ENCODE data around the gene OR6M1. TPM values are rescaled to one million over a fixed set of nuclear protein-coding genes. Genes with fewer than 3 reads are reported as not detected.

Gene OR6M1
- total RNA-seq, 2 experiments from 2014 or later = not detected

DNA sequence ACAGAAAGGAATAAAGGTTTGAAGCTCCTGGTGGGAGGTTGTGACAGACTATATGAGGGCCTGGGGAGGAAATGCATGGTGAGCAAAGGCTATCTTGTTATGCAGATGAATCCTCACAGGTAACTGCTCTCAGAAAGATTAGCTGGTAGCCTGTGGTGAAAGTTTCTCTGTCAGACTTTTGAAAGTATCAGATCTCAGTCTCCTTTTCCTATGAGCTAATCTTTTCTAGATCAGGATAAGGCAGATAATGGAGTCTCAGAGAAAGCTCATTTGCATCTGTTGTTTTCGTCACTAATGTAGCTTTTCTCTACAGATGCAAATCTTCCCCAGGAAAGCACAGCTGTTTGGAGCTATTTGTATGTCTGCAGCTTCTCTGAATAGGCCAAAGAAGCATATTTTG lies 30.9 kb downstream of the OR6M1 start:
- TF ChIP-seq, protein P1, sequence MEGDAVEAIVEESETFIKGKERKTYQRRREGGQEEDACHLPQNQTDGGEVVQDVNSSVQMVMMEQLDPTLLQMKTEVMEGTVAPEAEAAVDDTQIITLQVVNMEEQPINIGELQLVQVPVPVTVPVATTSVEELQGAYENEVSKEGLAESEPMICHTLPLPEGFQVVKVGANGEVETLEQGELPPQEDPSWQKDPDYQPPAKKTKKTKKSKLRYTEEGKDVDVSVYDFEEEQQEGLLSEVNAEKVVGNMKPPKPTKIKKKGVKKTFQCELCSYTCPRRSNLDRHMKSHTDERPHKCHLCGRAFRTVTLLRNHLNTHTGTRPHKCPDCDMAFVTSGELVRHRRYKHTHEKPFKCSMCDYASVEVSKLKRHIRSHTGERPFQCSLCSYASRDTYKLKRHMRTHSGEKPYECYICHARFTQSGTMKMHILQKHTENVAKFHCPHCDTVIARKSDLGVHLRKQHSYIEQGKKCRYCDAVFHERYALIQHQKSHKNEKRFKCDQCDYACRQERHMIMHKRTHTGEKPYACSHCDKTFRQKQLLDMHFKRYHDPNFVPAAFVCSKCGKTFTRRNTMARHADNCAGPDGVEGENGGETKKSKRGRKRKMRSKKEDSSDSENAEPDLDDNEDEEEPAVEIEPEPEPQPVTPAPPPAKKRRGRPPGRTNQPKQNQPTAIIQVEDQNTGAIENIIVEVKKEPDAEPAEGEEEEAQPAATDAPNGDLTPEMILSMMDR (conservative IDR thresholded peaks at IDR 0.05; ENCODE audit: low read length) = no peak
- TF ChIP-seq EZH2phosphoT487 (IDR thresholded peaks at IDR 0.05; ENCODE audit: borderline replicate concordance, low read depth, low read length) = no peak
- ChIA-PET POLR2A (interaction anchor here (0.5 to 0.8 kb wide), 3 partner anchors 10 to 1124 kb away, joined by 3 to 4 read pairs (median 3); no protein-coding TSS in a partner anchor), CTCF (ENCODE audit: unreplicated experiment) (no interaction called here)
- BruUV-seq (replicated peaks) = no TSS peak
- intact Hi-C loops (cut with micrococcal nuclease; ENCODE audit: unreplicated experiment) = no loop called here
- no peaks in the 10 kb centered on the region for H4K20me1 ChIP-seq (ENCODE audit: insufficient read depth, low read length)
- no peaks in the 10 kb centered on the region for H3K9me3 ChIP-seq (ENCODE audit: low read length)
- no peaks in the 10 kb centered on the region for H3K4me1 ChIP-seq (ENCODE audit: insufficient read depth, low read length, poor library complexity, severe bottlenecking)
- H3K36me3 ChIP-seq (ENCODE audit: insufficient read depth, low read length) = no peaks in the 10 kb centered on the region
- H3K4me3 ChIP-seq (ENCODE audit: low read depth, low read length, poor library complexity, severe bottlenecking) = no peak overlapping the region
- H3K4me2 ChIP-seq (ENCODE audit: low read length) = no peak overlapping the region
- H2AFZ ChIP-seq (ENCODE audit: low read length) = no peak overlapping the region
- 0 out of 2 replicates have a peak, but pooled peaks cover 3% of the 10 kb centered on the region for H3K9me2 ChIP-seq (ENCODE audit: insufficient read depth, low read length)
- no peaks in the 10 kb centered on the region for H3K79me2 ChIP-seq (ENCODE audit: insufficient read depth, low read depth, low read length)
- no peak for DNase-seq (ENCODE audit: low spot score)
- no peak overlapping the region for H3K27ac ChIP-seq (ENCODE audit: low read depth, low read length, poor library complexity, severe bottlenecking)

DNA sequence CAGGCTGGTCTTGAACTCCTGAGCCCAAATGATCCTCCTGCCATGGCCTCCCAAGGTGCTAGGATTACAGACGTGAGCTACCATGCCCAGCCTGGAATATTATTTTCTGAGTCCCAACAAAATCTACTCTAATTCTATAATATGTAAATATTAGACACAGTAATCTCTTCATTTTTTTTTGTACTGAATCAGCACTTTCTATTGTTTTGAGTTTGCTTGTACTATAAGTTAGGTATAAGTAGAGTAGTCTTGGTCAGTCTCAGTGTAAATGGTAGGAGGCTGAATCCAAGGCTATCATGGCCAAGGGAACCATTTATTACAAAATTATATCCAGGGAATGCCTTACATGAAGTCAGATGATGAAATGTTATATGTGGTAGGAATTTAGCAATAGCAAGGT lies 32.2 kb downstream of the OR6M1 start:
- intact Hi-C loops (cut with micrococcal nuclease; ENCODE audit: unreplicated experiment) = no loop called here
- no peak overlapping the region for H3K4me2 ChIP-seq (ENCODE audit: low read length)
- POLR2A ChIA-PET = no interaction called here
- H2AFZ ChIP-seq (ENCODE audit: low read length) = no peak overlapping the region
- H3K4me1 ChIP-seq (ENCODE audit: insufficient read depth, low read length, poor library complexity, severe bottlenecking) = no peaks in the 10 kb centered on the region
- no peaks in the 10 kb centered on the region for H3K36me3 ChIP-seq (ENCODE audit: insufficient read depth, low read length)
- no peak for TF ChIP-seq EZH2phosphoT487 (IDR thresholded peaks at IDR 0.05; ENCODE audit: borderline replicate concordance, low read depth, low read length)
- TF ChIP-seq, protein P1 (conservative IDR thresholded peaks at IDR 0.05; ENCODE audit: low read length) = no peak
- H3K4me3 ChIP-seq (ENCODE audit: low read depth, low read length, poor library complexity, severe bottlenecking) = no peak overlapping the region
- no peak for DNase-seq (ENCODE audit: low spot score)
- no peaks in the 10 kb centered on the region for H3K9me3 ChIP-seq (ENCODE audit: low read length)
- H4K20me1 ChIP-seq (ENCODE audit: insufficient read depth, low read length) = no peaks in the 10 kb centered on the region
- no TSS peak for BruUV-seq (replicated peaks)
- 0 out of 2 replicates have a peak, but pooled peaks cover 3% of the 10 kb centered on the region for H3K9me2 ChIP-seq (ENCODE audit: insufficient read depth, low read length)
- CTCF ChIA-PET (ENCODE audit: unreplicated experiment) = no interaction called here
- no peaks in the 10 kb centered on the region for H3K79me2 ChIP-seq (ENCODE audit: insufficient read depth, low read depth, low read length)
- no peak overlapping the region for H3K27ac ChIP-seq (ENCODE audit: low read depth, low read length, poor library complexity, severe bottlenecking)

DNA sequence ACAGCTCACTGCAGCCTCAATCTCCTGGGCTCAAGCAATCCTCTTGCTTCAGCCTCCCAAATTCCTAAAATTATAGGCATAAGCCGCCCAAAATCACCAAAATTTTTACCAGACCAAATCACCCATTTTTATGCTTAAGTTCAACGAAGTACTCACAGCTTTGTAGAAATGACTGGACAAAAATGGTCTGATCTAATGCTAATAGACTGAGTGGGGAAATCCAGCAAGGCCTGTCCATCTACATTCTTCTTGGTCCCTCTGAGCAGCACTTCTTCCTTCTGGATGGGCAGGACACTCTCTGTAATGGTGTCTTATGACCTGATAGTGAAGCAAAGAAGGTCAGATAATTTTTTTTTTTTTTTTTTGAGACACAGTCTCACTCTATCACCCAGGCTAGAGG lies 33.1 kb downstream of the OR6M1 start:
- no peaks in the 10 kb centered on the region for H4K20me1 ChIP-seq (ENCODE audit: insufficient read depth, low read length)
- no peaks in the 10 kb centered on the region for H3K79me2 ChIP-seq (ENCODE audit: insufficient read depth, low read depth, low read length)
- intact Hi-C loops (cut with micrococcal nuclease; ENCODE audit: unreplicated experiment) = no loop called here
- no peak overlapping the region for H3K27ac ChIP-seq (ENCODE audit: low read depth, low read length, poor library complexity, severe bottlenecking)
- no peak for DNase-seq (ENCODE audit: low spot score)
- BruUV-seq (replicated peaks) = no TSS peak
- H3K4me1 ChIP-seq (ENCODE audit: insufficient read depth, low read length, poor library complexity, severe bottlenecking) = no peaks in the 10 kb centered on the region
- no peak overlapping the region for H3K4me2 ChIP-seq (ENCODE audit: low read length)
- H2AFZ ChIP-seq (ENCODE audit: low read length) = no peak overlapping the region
- TF ChIP-seq, protein P1 (conservative IDR thresholded peaks at IDR 0.05; ENCODE audit: low read length) = no peak
- no peak for TF ChIP-seq EZH2phosphoT487 (IDR thresholded peaks at IDR 0.05; ENCODE audit: borderline replicate concordance, low read depth, low read length)
- H3K9me2 ChIP-seq (ENCODE audit: insufficient read depth, low read length) = 0 out of 2 replicates have a peak, but pooled peaks cover 3% of the 10 kb centered on the region
- H3K4me3 ChIP-seq (ENCODE audit: low read depth, low read length, poor library complexity, severe bottlenecking) = no peak overlapping the region
- ChIA-PET POLR2A (no interaction called here), CTCF (ENCODE audit: unreplicated experiment) (no interaction called here)
- H3K36me3 ChIP-seq (ENCODE audit: insufficient read depth, low read length) = no peaks in the 10 kb centered on the region
- H3K9me3 ChIP-seq (ENCODE audit: low read length) = no peaks in the 10 kb centered on the region

Data from OCI-LY7 (cell line).